Psoas muscle (tissue), 8 donors: ENCODE measurements around the gene MRPL10. TPM values are rescaled to one million over a fixed set of nuclear protein-coding genes. Genes with fewer than 3 reads are reported as not detected.

Source experiments
- ATAC-seq, 4 donors: fragments of 200-7000 bp; cut with Tn5 transposase; one replicate each; pipeline ENCODE4 v1.9.1; 2020; ENCODE audit warnings: moderate library complexity in 3 of 4, mild to moderate bottlenecking in 2 of 4
- DNase-seq, 2 donors: peaks; one replicate each; pipeline ENCODE4 v3.0.0-alpha.2; 2020
- H3K27ac ChIP-seq: fragments of 200-600 bp; one replicate; pipeline ENCODE4 v1.8.0; 2022
- H3K27me3 ChIP-seq, 3 donors: fragments of 200-600 bp in 1 of 3; one replicate each; pipeline versions ENCODE4 v1.6.1 to v1.8.0; 2013 to 2022; ENCODE audit warnings: low read length in 2 of 3, mild to moderate bottlenecking in 2 of 3, moderate library complexity in 1 of 3; ENCODE audit not compliant: insufficient read depth in 3 of 3
- H3K36me3 ChIP-seq, 2 donors: fragments of 200-600 bp in 1 of 2; one replicate each; pipeline versions ENCODE4 v1.6.1 to v1.8.0; 2013 to 2022; ENCODE audit warnings: low read depth in 1 of 2, mild to moderate bottlenecking in 1 of 2, moderate library complexity in 1 of 2; ENCODE audit not compliant: insufficient read depth in 1 of 2
- H3K4me1 ChIP-seq: fragments of 200-600 bp; one replicate; pipeline ENCODE4 v1.8.0; 2022
- H3K4me3 ChIP-seq: fragments of 200-600 bp; one replicate; pipeline ENCODE4 v1.8.0; 2022; ENCODE audit warnings: mild to moderate bottlenecking
- H3K9me3 ChIP-seq: fragments of 200-600 bp; one replicate; pipeline ENCODE4 v1.8.0; 2022
- CTCF ChIP-seq: fragments of 200-600 bp; IDR thresholded peaks from one replicate; pipeline ENCODE4 v1.8.0; 2022; ENCODE audit warnings: antibody characterized with exemption
- WGBS, 3 donors: extraction: QIAGEN DNeasy Blood & Tissue Kit; methylation state at CpG; one replicate each; pipeline versions ENCODE4 v1.1.6 to v1.1.7; 2013; 5-methylcytosine and 5-hydroxymethylcytosine counted together
- intact Hi-C, 2 donors: fragments of 100-400 bp; cut with DNase I; formaldehyde crosslinking; loops; one replicate each; pipeline versions ENCODE4 v1.11.0 to v1.14.2; 2022
- polyA plus RNA-seq, 3 donors: library from polyadenylated mRNA; stranded (reverse); fragments of 200-250 nt; gene quantifications; one replicate each; pipeline ENCODE4 v1.2.3, GENCODE V29; 2013
- total RNA-seq, 4 donors: library from RNA; stranded (reverse); fragmentation: NEBNext Ultra II Directional in 2 of 4; extraction: Animal tissue kit (Norgen Biotek cat#: 25700) in 2 of 4; gene quantifications; one replicate each; pipeline versions ENCODE4 v1.2.1 to v1.2.4, GENCODE V29; 2021 to 2023
- donor health status: healthy with polysubstance abuse.
- donor health status: DM: no; HTN: no; CAD: no; lungs with moderate emphysema.
- donor health status: Bipolar disorder and iron deficiency.
- donor health status: healthy.
- donor health status: DM: yes; HTN: yes; CAD: no.
- donor health status: DM: no; HTN: no; CAD: no.
- donor health status: DM: no; HTN: no; CAD: no.
- donor health status: DM: yes; HTN: yes; CAD: no.

Gene MRPL10
- total and polyA plus RNA-seq, 7 donors, result 37.8 to 78.6 (median 47.0) TPM

GRCh38 chr17:47862621-47863440 is 31.5 kb upstream of the MRPL10 start:
- intact Hi-C loops, result no loop called here
- Histone ChIP-seq H3K27me3 (peaks cover 0 to 46% (median 5%) of the 10 kb centered on the region in 3 donors), H3K9me3 (no peaks in the 10 kb centered on the region), H3K4me1 (no peaks in the 10 kb centered on the region), H3K4me3 (no peak overlapping the region), H3K36me3 (no peaks in the 10 kb centered on the region), H3K27ac (no peak overlapping the region)
- TF ChIP-seq CTCF, result no peak
- 68 to 77% (median 76%) methylated on average over 7 of the region's 7 CpGs for WGBS, 3 donors
- no peak for ATAC-seq
- DNase-seq, result no peak

GRCh38 chr17:47860386-47860785 is 29.0 kb upstream of the MRPL10 start:
- Histone ChIP-seq H3K9me3 (no peaks in the 10 kb centered on the region), H3K4me1 (no peaks in the 10 kb centered on the region), H3K27ac (no peak overlapping the region), H3K27me3 (peaks cover 0 to 47% (median 9%) of the 10 kb centered on the region in 3 donors), H3K4me3 (no peak overlapping the region), H3K36me3 (no peaks in the 10 kb centered on the region)
- WGBS, 3 donors, result 63 to 77% (median 73%) methylated on average over 5 of the region's 5 CpGs
- DNase-seq (no peak), ATAC-seq (no peak)
- intact Hi-C loops, result no loop called here
- TF ChIP-seq CTCF, result no peak

DNA sequence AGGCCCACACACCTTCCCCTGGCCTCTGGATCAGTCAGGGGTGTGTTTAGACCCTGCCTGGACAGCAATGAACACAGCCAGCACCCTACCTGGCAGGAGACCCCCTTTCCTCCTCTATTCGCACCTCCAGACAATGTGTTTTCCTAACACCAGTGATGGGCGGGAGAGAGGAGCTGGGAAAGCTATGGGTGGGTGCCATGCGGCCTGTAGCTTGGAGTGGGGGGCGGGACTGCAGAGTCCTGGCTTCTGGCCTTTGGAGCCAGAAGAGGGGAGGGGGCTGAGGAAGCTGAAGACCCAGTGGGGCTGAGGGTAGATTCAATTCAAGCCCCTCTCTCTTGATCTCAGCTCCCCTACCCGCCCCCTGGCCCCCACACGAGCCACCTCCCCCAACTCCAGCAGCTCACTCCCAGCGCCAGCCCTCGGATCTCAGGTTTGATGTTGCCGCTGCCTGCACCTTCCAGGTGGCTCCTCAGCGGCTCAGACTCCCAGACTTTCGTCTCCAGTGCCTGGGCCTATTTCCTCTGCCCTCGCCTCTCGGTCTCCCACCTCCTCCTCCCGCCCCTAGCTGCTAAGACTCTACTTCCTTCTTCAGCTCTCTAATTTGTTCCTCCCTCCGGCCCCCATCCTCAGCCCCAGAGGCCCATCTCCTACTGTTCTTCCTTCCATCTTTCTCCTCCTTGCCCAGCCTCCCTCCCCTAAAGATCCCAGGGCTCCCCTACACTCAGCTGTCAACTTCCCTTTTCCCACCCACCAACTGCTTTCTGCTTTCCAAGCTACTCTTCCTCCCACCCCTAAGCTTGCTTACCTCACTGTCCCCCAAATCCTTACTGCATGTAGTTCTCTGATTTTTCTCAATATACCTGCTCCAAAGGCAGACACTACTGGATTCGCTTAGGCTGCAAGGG is 26.5 kb upstream of the MRPL10 start:
- Histone ChIP-seq H3K9me3 (no peaks in the 10 kb centered on the region), H3K27ac (no peak overlapping the region), H3K4me3 (no peak overlapping the region), H3K27me3 (peaks cover 0 to 63% (median 21%) of the 10 kb centered on the region in 3 donors), H3K4me1 (no peaks in the 10 kb centered on the region), H3K36me3 (no peaks in the 10 kb centered on the region)
- ATAC-seq (no peak), DNase-seq (no peak)
- intact Hi-C loops, result no loop called here
- WGBS, 3 donors, result 61 to 76% (median 70%) methylated on average over 11 to 16 of the region's 16 CpGs
- no peak for TF ChIP-seq CTCF

DNA sequence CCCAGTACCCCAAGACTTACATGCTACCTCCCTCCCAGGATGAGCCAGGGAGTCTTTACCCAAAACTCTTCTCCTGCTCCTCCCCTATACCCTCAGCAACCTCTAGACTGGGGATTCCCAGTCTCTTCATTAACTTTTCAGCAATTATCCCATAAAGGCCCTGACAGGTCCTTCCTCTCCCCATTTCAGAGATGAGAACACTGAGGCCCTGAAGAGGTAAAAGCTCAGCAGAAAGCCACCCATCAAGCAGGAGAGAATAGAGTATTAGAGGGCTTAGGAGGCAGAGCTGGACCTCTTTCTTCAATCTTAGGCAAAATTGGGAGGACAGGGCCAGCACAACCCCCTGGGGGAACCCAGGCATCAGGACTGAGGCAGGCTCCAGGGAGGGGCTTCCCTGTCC is 25.5 kb upstream of the MRPL10 start:
- DNase-seq, result no peak
- Histone ChIP-seq H3K27ac (no peak overlapping the region), H3K27me3 (peaks cover 0 to 73% (median 30%) of the 10 kb centered on the region in 3 donors), H3K36me3 (no peaks in the 10 kb centered on the region), H3K4me1 (no peaks in the 10 kb centered on the region), H3K9me3 (no peaks in the 10 kb centered on the region), H3K4me3 (no peak overlapping the region)
- intact Hi-C loops, result no loop called here
- ATAC-seq, result no peak
- TF ChIP-seq CTCF, result no peak
